Limb (tissue), 2 donors: ENCODE measurements around the gene CDR2L.
"Not testable (repeated sequence)": the region's sequence is repeated elsewhere in the genome, so short reads cannot be mapped to it uniquely, and the experiment has no call there.

Experiments
- DNase-seq, 2 donors: peaks; one replicate each; pipeline ENCODE4 v3.0.0-alpha.2; 2016; ENCODE audit errors: extremely low spot score in 2 of 2

The CDR2L gene

DNA sequence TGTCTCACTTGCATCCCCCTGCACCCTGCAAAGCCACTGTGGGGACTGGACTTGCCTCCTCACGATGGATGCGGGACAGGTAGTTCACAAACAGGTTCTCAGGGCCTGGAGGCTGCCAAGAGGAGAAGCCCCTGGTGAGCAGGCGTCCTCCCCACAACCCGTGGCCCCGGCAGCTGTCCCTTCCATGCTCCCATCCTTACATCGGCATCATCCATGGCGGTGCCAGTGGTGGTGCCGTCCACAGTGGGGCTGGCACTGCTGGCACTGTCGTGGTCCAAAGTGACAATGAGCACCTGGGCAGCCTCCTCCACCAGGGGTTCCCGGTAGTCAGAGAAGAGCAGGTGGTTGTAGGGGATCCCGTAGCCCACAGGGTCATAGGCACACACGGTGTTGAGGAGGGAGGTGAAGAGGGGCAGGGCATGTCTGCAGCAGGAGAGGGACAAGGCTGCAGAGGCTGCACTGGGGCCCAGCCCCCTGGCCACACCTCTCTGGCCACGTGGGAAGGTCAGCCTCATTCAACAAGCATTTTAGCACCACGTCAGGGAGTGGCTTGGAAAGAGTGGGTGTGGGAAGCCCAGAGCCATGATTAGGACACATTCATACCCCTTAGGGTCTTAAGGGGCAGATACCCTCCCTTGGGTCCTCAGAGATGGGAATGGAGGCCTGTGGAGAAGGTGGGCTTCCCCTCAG lies 27.5 kb upstream of the CDR2L start:
- no peak for DNase-seq

DNA sequence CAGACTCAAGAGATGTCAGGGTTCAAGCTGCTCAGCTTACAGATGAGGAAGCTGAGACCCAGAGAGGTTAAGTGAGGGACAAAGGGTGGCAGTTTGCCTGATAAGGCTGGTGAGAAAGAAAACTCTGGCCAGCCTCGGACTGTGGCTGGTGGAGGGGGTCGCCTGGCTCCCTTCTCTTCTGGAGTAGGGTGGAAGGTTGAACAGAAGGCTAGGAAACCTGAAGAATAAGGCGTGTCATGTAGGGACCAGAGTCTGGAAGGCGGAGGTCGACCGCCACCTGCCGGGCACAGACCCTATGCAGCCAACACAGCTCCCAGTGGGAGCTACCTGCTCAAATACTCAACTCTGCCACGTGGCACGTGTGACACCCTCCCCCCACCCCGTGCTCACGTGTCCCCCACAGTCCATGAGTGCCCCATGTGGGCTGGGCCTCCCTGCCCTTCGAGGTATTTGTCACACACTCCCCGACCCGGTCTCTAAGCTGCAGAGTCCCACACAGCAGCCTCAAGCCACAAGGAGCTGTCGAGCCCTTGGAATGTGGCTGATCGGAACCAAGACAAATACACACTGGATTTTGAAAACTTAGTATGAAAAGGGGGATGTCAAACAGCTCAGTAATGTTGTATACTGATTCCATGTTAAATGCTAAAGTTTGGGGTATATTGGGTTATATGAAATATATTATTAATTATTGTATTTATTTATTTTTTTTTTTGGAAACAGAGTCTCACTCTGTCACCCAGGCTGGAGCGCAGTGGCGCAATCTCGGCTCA lies 26.7 kb upstream of the CDR2L start:
- DNase-seq, result no peak

DNA sequence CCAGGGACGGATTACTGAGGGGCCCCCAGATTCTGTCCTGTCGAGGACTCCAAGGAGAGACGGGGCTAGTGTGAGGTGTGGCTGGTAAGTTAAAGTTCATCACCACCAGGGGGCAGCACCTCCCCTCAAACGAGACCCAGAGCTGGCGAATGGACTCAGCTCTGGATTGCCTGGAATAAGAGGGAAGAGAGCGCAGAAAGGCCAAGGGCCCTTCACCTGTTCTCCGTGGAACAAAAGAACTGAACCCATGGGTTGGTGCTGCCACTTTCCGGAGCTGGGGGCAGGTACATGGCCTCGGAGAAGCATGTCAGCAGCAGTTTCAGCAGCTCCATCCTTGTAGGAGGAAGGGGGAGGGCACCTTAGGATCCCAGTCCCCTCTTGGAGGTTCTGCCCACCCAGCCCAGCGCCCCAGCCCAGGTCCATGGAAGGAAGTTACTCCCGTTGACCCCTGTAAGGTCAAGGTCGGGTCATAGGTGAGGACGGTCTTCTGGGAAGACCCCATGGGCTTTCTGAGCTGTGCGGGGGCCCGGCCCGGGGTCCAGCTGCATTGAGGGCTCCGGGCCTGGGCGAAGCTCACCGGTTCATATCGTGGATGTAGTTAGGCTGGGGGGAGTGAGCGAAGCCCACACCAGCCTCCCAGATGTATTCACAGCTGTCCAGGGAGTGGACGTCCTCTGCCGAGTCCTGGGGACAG lies 25.6 kb upstream of the CDR2L start:
- DNase-seq, result peak; percentile 82 to 92

DNA sequence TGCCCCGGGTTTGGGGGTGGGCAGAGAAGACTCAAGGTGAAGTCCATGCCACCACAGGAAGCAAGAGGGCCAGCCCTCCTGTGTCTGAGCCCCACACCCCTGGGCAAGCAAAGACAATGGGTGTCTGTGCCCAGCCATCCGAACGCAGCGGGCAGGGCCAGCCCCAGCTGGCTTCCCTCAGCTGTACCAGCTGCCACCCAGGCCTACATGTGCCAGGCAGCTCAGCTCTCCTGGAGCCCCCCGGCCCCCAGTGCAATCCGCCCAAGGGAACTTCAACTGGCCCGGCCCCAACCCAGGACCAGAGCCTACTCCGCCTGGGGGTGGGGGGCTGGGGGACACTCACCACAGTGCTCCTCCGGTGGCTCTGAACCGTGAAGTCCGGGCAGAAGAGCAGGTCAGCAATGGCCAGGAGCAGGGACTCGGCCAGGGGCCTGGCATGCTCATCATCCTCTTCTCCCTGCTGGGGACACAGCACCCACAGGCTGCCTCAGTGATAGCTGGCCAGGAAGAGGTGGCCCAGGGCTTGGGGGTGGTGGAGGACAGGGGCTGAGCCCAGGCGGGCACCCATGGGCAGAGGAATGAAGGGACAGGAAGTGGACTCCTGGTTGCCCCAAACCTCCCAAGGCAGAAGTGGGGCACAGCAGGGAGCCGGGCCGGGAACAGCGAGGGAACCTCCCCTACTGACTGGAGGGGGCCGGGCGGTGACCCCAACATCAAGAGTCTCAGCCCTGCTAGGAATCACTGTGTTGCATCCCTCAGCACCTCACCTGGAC lies 24.6 kb upstream of the CDR2L start:
- no peak for DNase-seq

DNA sequence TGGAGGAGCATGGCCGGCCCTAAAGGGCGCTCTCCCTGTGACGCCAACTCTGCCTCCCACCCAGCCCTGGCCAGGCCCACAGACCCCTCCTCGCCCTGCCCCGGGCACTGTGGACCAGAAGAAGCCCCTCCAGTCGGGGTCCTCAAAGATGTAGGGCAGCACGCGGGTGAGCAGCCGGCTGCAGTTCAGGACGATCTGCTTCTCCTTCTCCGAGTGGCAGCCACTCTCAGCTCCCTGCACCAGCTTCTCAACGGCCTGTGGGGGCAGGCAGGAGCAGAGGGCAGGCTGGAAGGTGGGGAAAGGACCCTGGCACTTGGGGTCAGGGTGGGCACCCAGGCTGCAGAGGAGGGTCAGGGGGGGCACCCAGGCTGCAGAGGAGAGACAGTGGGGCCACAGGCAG lies 23.8 kb upstream of the CDR2L start:
- no peak for DNase-seq

DNA sequence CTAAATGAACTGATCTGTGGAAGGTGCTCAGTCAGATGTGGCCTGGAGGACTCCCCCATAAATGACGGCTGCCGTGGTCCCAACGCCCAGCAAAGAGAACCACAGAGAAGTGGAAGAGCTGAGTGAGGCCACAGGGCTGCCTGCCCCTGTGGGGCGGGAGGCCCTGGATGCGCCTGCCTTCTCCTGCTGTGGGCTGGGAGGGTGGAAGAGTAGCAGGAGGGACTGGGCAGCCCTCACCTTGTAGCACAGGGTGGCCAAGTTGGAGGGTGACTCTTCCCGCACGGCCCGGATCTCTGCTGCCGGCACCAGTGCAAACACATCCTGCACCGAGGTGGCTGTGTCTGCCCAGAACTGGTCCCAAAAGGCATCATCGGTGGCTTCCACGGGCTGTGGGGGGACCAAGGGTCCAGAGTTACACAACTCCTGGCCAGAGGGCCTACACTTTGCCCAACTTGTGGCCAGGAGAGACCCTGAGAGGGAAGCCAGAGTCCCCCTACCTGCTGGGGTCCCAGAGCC lies 23.1 kb upstream of the CDR2L start:
- no peak for DNase-seq

DNA sequence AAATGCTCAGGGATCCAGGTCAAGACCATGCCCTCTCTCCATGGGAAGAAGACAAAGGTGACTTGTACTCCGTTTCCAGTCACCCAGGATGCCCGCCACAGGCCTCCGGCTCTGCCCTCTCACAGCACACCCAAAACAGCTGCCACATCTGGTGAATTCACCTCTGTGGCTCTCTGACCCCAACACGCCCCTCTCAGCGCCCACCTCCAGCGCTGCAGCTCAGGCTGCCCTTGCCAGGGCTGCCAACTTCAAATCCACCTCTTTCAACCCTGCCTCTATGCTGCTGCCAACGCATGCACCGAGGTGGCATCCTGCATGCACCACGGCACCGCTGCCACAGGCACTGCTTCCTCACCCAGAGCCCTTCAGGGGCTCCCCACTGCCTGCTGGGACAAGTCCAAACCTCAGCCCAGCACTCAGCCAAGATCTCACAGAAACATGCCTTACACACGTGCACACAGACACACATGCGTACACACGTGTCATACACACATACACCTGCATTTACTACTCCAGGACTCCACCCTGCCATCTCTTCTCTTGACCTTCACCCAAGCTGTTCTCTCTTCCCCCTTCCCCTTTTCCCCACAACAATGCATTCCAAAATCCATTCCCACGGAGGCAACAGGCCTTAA lies 22.3 kb upstream of the CDR2L start:
- DNase-seq, result no peak

DNA sequence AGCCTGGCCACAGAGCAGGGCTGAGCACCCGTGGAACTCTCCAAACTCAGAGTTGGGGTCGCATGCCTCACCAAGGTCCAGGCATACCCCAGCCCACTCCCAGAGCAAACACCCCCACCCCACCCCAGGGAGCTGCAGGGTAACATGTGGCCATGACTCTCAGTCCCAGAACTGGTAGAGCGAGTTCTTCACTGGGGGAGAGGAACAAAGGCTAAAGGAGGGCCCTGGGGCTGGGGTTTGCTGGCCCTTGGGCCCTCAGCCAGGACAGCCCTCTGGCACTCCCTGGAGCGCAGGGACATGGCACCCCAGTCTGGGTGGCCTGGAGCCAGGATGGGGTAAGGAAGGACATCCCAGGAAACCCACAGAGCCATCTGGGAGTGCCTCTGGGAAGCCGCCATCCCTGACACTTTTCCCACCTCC lies 19.1 kb upstream of the CDR2L start:
- no peak for DNase-seq

DNA sequence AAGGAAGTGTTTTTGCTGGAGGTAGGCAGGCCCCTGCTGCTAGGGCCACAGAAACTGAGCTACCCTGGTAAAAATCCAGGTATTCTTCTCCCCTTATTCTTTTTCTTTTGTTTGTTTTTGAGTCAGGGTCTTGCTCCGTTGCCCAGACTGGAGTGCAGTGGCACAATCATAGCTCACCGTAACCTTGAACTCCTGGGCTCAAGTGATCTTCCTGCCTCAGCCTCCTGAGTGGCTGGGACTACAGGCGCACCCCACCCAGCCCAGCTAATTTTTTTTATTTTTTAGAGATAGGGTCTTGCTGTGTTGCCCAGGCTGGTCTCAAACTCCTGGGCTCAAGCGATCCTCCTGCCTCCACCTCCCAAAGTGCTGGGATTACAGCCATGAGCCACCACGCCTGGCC lies 17.9 kb upstream of the CDR2L start:
- not testable (repeated sequence) for DNase-seq

DNA sequence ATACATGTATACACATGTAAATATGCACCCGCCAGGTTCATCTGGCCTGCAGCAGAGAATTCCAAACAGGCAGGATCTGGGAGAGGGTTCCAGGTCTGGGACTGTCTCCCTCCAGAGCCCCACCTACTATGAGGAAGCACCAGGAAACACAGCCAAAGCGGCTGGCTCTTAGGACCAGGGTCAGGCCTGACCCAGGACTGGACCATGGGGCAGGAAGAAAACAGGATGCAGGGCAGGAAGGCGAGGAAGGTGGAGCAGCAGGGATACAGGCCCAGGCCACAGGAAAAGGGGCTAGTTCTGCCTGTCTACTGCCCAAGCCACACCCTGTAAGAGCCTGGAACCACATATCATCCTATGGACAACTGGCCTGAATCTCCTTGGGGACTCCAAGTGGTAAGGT lies 17.0 kb upstream of the CDR2L start:
- no peak for DNase-seq

DNA sequence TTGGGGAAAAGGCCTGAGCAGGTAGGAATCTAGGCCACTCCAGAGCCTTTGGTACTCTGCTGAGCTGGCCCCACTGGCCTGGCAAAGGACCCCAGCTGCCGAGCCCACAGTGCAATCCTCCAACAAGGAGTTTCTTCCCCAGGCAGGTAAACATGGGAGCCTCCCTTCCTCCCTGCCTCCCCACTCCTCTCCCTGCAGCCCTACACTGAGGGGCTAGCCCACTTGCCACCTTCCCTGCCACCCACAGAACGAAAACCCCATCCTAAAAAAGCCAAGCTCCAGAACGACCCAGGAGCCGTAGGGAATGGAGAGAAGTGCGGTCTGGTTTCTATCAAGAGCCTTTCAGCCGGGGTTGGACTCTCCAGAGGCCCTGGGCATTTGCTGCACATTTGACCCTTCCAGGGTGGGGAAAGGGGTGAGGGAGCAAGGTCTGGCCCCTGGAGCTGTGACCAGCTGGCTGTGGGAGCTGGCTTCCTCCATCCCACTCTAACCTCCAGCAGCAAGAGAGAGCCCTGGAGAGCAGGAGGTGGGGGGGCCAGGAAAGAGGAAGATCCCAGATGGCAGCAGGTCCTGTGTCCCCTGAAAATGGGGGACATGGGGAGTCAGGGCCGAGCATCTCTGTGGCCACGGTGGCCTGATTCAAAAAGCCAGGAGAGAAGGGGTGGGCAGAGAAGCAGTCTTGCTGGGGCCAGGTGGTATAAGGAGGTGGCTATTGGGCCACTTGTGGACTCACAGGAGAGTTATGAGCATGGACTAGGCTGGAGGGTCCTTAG lies 16.2 kb upstream of the CDR2L start:
- no peak for DNase-seq

DNA sequence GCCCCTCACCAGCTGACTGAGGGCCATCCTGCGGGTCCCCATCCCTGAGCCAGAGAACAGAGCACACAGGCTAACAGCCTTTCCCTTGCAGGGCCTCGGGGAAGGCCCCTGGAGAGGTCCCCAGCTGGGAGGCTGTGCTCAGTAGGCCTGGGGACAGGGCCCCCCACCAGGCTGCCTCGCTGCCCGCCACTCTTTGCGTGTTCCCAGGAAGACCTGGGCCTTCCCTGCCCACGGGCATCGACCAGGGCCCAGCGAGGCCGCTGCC lies 15.7 kb upstream of the CDR2L start:
- DNase-seq, result no peak

DNA sequence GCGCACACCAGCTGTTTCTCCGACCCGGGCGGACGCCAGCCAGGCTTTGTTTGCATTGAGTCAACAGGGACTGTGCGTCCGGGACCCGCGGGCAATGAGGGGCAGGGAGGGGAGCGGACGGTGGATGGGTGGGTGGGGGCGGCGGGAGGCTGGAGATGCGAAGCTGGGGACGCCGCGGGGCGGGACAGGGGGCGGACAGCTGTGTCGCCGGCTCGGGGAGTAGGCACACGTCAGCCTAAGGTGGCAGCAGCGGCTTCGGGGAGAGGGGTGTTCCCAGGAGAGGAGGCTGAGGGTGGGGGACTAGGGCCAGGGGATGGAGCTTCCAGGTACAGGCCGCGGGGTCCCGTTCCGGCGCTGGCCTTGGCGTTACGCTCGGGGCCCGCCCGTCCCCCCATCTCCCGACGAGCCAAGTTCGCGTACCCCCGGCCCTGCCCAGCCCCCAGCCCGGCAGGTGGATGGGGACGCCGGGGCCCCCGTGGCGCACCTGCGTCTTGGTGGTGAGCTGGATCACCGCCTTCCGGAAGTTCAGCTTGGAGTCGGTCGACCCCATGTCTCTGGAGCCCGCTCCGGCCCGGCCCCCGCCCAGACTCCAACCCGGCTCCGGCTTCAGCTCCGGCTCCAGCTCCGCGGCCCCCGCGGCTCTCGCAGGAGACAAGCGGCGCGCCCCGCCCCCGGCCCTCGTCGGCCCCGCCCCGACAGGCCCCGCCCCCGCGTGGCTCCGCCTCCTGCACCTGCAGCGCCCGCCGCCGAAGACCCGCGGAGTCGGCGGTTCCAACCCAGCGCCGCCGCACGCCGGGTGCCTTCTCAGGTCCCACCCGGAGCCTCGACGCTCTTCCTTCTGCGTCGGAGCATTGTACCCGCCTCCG lies 15.1 kb upstream of the CDR2L start, which contains the start of gene HID1:
Gene HID1, minus strand, starts transcription at position 653 of the 866 bp plus-strand sequence. Its CDS starts 103 bp downstream, at position 550.
- DNase-seq, result peak in 1 of 2 donors; percentile 81

DNA sequence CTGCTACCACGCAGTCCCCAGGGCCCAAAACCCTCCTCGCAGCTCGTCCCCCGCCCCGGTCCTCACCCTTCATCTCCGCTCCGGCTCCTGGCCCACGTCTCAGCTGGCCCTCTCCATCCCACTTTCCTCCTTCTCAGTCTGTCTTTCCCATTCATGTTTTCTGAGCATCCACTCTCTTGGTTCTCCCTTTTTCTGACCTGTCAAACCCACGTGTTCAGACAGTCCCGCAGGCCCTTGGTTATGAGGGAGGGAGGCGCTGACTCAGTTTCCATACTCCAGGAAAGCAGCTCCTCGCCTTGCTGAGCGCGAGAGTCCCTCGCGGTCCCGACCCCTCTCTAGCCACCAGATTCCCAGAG lies 14.5 kb upstream of the CDR2L start:
- no peak for DNase-seq

DNA sequence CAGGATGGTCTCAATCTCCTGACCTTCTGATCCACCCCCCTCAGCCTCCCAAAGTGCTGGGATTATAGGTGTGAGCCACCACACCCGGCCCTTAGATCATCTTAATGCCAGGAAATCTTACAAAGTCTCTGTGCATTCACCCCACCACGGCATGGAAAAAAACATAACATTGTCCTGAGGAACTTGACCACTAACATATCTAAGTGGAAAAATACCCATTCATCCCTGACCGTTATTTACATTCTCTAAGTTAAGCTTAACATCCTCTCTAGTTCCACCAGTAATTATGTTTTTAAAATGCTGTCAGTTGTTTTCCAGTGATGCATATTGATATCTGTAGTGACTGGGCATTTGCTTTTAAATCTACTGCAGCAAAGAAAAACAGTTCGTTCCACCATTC lies 11.5 kb upstream of the CDR2L start:
- DNase-seq, result no peak

DNA sequence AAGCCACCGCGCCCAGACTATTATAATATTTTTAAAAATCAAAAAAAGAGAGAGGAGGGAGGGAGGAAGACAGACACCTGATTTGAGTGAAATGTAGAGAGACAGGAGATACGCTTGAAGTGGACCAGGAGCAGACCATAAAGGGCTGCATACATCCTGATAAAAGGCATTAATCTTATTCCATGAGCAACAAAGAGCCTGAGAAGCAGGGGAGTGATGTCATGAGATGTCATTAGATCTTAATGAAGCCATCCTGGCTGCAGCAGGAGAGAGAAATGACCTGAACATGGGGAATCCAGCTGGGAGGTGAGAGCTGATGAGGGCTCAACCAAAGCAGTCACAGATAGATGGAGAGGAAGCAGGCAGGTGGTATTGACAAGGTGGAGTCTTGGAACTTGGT lies 9.6 kb upstream of the CDR2L start:
- no peak for DNase-seq

DNA sequence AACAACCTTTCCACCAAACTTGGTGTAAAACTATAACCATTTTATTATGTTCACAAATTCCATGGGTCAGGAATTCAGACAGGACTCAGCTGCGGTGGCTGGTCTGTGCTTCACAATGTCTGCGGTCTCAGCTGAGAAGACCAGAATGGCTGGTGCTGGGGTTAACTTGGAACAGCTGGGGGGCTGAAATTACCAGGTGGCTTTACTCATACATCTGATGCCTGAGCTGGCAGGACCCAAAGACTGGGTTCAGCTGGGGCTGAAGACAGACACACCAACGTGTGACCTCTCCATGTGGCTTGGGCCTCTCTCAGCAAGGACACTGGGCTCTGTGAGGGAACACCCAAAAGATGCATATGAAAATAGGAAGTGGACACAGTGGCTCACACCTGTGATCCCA lies 9.2 kb upstream of the CDR2L start:
- DNase-seq, result no peak

DNA sequence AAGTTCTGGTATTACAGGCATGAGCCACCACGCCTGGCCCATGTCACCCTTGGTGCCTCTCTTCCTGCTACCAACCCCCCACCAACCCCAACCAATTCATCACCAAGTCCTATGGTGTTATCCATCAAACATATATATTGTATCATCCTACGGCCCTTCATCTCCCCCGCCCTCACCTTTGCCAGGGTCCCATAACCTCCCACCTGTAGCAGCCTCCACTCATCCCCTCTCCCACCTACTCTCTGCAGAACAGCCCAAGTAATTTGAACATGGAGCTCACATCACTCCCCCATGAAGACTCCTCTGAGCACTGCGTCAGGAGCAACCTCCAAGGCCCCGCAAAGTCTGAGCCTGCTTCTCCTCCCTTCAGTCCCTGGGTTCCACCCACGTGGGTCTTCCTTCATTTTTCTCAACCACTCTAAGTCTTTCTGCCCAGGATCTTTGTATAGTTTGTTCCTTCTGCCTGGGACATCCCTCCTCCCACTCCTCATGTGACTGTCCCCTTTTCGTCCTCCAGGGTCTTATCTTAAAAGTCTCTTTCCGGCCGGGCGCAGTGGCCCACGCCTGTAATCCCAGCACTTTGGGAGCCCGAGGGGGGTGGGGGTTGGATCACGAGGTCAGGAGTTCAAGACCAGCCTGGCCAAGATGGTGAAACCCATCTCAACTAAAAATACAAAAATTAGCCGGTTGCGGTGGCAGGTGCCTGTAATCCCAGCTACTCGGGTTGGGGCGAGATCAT lies 7.9 kb upstream of the CDR2L start:
- DNase-seq, result no peak
